Breast epithelium (tissue), 4 donors: ENCODE data around the gene ZNF420. TPM values are rescaled to one million over a fixed set of nuclear protein-coding genes. Genes with fewer than 3 reads are reported as not detected.
"Not testable (repeated sequence)": the region's sequence is repeated elsewhere in the genome, so short reads cannot be mapped to it uniquely, and the experiment has no call there.

Experiments
- DNase-seq, 2 donors: peaks; one replicate each; pipeline ENCODE4 v3.0.0-alpha.2; 2019; ENCODE audit warnings: low spot score in 2 of 2
- H3K27ac ChIP-seq, 2 donors: fragments of 200-600 bp; sonication (generic) in 1 of 2; one replicate each; pipeline ENCODE4 v1.5.1; 2016 to 2019; ENCODE audit warnings: mild to moderate bottlenecking in 1 of 2
- H3K27me3 ChIP-seq, 2 donors: fragments of 200-600 bp; sonication (generic) in 1 of 2; one replicate each; pipeline versions ENCODE4 v1.5.1 to v1.6.0; 2017 to 2019; ENCODE audit warnings: control low read depth in 1 of 2, mild to moderate bottlenecking in 1 of 2
- H3K36me3 ChIP-seq: fragments of 200-600 bp; one replicate; pipeline ENCODE4 v1.5.1; 2019
- H3K4me1 ChIP-seq, 2 donors: fragments of 200-600 bp; sonication (generic); one replicate each; pipeline ENCODE4 v1.5.1; 2016 to 2019; ENCODE audit warnings: control low read depth in 1 of 2
- H3K4me3 ChIP-seq, 3 donors: fragments of 200-600 bp; sonication (generic); 1 replicate in 2 of 3; 2 replicates in 1 of 3; pipeline ENCODE4 v1.5.1; 2016 to 2019; ENCODE audit warnings: mild to moderate bottlenecking in 3 of 3, moderate library complexity in 2 of 3
- H3K9me3 ChIP-seq, 2 donors: fragments of 200-600 bp; sonication (generic) in 1 of 2; one replicate each; pipeline ENCODE4 v1.5.1; 2016 to 2019; ENCODE audit warnings: control low read depth in 1 of 2
- CTCF ChIP-seq, 3 donors: fragments of 450-650 bp; IDR thresholded peaks; one replicate each; pipeline ENCODE4 v1.5.1; 2016 to 2017; ENCODE audit warnings: antibody characterized with exemption in 3 of 3, mild to moderate bottlenecking in 3 of 3, moderate library complexity in 3 of 3
- POLR2A ChIP-seq: fragments of 450-650 bp; IDR thresholded peaks from one replicate; pipeline ENCODE4 v1.6.1; 2016; ENCODE audit warnings: antibody characterized with exemption, mild to moderate bottlenecking, moderate library complexity
- POLR2AphosphoS5 ChIP-seq, 3 donors: sonication (generic); formaldehyde crosslinking; IDR thresholded peaks; one replicate each; pipeline ENCODE4 v1.6.1; 2017; ENCODE audit warnings: antibody characterized with exemption in 3 of 3
- intact Hi-C: fragments of 100-400 bp; cut with DNase I; formaldehyde crosslinking; loops from one replicate; pipeline ENCODE4 v1.15.1; 2023; ENCODE audit warnings: low total_unique reads
- total RNA-seq, 3 donors: library from RNA; depleted of rRNA; stranded (reverse); fragments of >200 nt; gene quantifications; one replicate each; pipeline ENCODE4 v1.1.0, GENCODE V29; 2016

The ZNF420 gene
- total RNA-seq, 3 donors from 2014 or later: 5.1 to 19.2 (median 17.4) TPM

DNA sequence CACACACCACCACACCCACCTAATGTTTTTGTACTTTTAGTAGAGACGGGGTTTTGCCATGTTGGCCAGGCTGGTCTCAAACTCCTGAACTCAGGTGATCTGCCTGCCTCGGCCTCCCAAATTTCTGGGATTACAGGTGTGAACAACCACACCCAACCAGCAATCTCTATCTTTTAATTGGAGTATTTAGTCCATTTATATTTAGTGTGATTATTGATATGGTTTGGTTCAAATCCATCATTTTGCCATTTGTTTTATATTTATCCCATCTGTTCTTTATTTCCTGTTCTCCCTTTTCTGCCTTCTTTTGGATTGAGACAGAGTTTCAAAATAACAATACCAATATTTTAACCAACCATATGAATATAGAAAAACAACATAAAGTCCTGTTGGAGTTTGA is 4.1 kb downstream of the ZNF420 start:
- H3K27me3 ChIP-seq: no peaks in the 10 kb centered on the region
- peaks cover 0 to 7% of the 10 kb centered on the region in 2 donors for H3K4me1 ChIP-seq
- peaks cover 43 to 55% of the 10 kb centered on the region in 2 donors for H3K9me3 ChIP-seq
- TF ChIP-seq POLR2A (no peak), POLR2AphosphoS5 (IDR thresholded peaks at IDR 0.05) (no peak), CTCF (IDR thresholded peaks at IDR 0.05) (no peak)
- no peak overlapping the region for H3K4me3 ChIP-seq
- H3K36me3 ChIP-seq: peaks cover 4% of the 10 kb centered on the region
- intact Hi-C loops: no loop called here
- no peak for DNase-seq
- H3K27ac ChIP-seq: no peak overlapping the region

- DNase-seq: no peak
- intact Hi-C loops: no loop called here
- Histone ChIP-seq H3K9me3 (peaks cover 59 to 96% of the 10 kb centered on the region in 2 donors), H3K27me3 (no peaks in the 10 kb centered on the region), H3K36me3 (peaks cover 18% of the 10 kb centered on the region), H3K4me1 (no peaks in the 10 kb centered on the region), H3K27ac (no peak overlapping the region), H3K4me3 (no peak overlapping the region)
- TF ChIP-seq POLR2A (no peak), POLR2AphosphoS5 (IDR thresholded peaks at IDR 0.05) (no peak), CTCF (IDR thresholded peaks at IDR 0.05) (no peak)
Observed at GRCh38 chr19:37087110-37087509, 8.9 kb downstream of the ZNF420 start.

GRCh38 chr19:37095859-37096258 is 17.6 kb downstream of the ZNF420 start:
- no peak overlapping the region for H3K4me3 ChIP-seq
- intact Hi-C loops: no loop called here
- TF ChIP-seq POLR2A (no peak), POLR2AphosphoS5 (IDR thresholded peaks at IDR 0.05) (no peak), CTCF (IDR thresholded peaks at IDR 0.05) (no peak)
- H3K27ac ChIP-seq: no peak overlapping the region
- DNase-seq: no peak
- no peaks in the 10 kb centered on the region for H3K4me1 ChIP-seq
- H3K27me3 ChIP-seq: no peaks in the 10 kb centered on the region
- peaks cover 33% of the 10 kb centered on the region for H3K36me3 ChIP-seq
- H3K9me3 ChIP-seq: peaks cover 73 to 99% of the 10 kb centered on the region in 2 donors

DNA sequence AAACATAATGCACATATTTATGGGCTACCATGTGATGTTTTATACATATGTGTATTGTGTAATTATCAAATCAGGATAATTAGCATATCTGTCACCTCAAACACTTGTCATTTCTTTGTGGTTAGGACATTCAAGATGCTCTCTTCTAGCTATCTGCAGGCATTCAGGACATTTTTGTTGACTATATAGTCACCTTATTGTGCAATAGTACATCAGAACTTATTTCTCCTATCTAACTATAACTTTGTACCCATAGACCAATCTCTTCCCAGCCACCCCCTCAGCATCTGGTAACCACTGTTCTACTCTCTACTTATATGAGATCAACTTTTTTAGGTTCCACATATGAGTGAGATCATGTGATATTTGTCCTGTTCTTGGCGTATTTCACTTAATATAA is 20.3 kb downstream of the ZNF420 start:
- intact Hi-C loops: no loop called here
- TF ChIP-seq POLR2A (no peak), POLR2AphosphoS5 (IDR thresholded peaks at IDR 0.05) (no peak), CTCF (IDR thresholded peaks at IDR 0.05) (no peak)
- H3K27ac ChIP-seq: no peak overlapping the region
- H3K36me3 ChIP-seq: peaks cover 38% of the 10 kb centered on the region
- DNase-seq: no peak
- H3K4me1 ChIP-seq: no peaks in the 10 kb centered on the region
- H3K4me3 ChIP-seq: no peak overlapping the region
- H3K27me3 ChIP-seq: no peaks in the 10 kb centered on the region
- H3K9me3 ChIP-seq: peaks cover 67 to 95% of the 10 kb centered on the region in 2 donors

DNA sequence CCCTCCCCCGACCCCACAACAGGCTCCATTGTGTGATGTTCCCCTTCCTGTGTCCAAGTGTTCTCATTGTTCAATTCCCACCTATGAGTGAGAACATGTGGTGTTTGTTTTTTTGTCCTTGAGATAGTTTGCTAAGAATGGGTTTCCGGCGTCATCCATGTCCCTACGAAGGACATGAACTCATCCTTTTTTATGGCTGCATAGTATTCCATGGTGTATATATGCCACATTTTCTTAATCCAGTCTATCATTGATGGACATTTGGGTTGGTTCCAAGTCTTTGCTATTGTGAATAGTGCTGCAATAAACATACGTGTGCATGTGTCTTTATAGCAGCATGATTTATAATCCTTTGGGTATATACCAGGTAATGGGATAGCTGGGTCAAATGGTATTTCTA is 25.9 kb downstream of the ZNF420 start:
- Histone ChIP-seq H3K9me3 (peaks cover 77 to 93% of the 10 kb centered on the region in 2 donors), H3K36me3 (peaks cover 16% of the 10 kb centered on the region)
- H3K4me3 ChIP-seq, H3K27ac ChIP-seq, DNase-seq, H3K27me3 ChIP-seq, intact Hi-C loops, H3K4me1 ChIP-seq: not testable (repeated sequence)

- H3K27ac ChIP-seq, H3K4me3 ChIP-seq, intact Hi-C loops, H3K36me3 ChIP-seq, H3K4me1 ChIP-seq, H3K27me3 ChIP-seq, DNase-seq: not testable (repeated sequence)
- H3K9me3 ChIP-seq: peaks cover 96 to 98% of the 10 kb centered on the region in 2 donors
Observed at GRCh38 chr19:37111753-37112152, 33.5 kb downstream of the ZNF420 start.
